NOMO-1 treated with DMSO at 0.1 percent for 48 hours (cell line): ENCODE measurements around the gene KRI1.

Source experiments
- DNase-seq: peaks from one replicate; lab custom pipeline; 2025; ENCODE audit not compliant: unreplicated experiment; lab: John Stamatoyannopoulos, UW

Gene KRI1

GRCh38 chr19:10565567-10566407 is at the start of gene KRI1:
KRI1 (minus strand) TSS chr19:10566010; CDS start chr19:10565999, 11 bp downstream.
- DNase-seq = peak; percentile 98

DNA sequence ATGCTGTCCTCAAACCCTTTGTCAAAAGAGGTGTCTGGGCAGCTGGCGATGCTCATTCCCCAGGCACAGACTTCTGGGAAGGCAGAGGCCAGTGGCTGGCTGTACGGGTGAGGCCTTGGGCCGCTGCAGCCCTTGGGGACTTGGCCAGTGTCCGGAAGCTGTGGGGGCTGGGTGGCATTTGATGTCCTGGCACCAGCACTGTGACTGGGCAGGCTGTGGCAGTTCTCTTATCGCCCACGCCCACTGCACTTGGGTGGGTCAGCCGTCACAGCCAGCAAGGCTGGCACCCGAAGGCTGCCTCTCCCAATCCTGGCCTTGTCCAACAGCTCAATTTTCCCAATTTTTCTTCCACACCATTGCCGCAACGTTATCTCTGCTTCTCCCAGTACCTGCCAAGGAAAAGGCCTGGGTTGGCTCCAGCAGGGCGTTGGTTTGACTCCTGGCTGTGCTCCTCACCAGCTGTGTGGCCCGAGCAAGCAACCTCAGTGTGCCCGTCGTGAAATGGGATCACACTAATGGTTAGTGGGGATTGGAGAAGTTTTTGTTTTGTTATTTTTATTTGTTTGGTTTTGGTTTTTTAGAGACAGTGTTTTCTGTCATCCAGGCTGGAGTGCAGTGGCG is 46.8 kb upstream of the KRI1 start:
- DNase-seq = no peak

GRCh38 chr19:10611907-10612306 is 46.1 kb upstream of the KRI1 start:
- no peak for DNase-seq

DNA sequence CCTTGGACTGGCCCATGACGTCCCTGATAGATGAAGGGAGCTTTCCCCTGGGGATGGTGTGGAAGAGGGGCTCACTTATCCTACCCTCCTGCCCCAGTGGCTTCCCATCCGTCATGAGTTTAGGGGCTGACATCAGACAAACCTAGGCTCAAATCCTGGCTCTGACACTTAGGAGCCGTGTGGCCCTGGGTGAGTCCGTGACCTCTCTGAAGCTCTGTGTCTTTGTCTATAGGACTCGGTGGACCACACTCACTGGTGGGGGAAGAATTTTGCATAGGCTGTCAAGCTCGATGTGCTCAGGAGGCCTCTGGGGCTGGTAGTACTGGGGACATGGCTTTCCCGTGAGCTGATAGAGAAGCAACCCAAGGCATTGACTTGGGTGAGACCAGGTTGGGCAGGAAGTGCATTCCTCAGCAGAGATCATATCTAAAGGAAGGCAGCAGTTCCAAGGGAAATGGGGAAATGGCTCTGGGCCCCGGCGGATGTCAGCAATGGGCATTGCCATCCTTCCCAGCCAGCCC is 38.7 kb upstream of the KRI1 start:
- DNase-seq = no peak

GRCh38 chr19:10603873-10604459 is 38.2 kb upstream of the KRI1 start:
- peak; percentile 87 for DNase-seq

DNA sequence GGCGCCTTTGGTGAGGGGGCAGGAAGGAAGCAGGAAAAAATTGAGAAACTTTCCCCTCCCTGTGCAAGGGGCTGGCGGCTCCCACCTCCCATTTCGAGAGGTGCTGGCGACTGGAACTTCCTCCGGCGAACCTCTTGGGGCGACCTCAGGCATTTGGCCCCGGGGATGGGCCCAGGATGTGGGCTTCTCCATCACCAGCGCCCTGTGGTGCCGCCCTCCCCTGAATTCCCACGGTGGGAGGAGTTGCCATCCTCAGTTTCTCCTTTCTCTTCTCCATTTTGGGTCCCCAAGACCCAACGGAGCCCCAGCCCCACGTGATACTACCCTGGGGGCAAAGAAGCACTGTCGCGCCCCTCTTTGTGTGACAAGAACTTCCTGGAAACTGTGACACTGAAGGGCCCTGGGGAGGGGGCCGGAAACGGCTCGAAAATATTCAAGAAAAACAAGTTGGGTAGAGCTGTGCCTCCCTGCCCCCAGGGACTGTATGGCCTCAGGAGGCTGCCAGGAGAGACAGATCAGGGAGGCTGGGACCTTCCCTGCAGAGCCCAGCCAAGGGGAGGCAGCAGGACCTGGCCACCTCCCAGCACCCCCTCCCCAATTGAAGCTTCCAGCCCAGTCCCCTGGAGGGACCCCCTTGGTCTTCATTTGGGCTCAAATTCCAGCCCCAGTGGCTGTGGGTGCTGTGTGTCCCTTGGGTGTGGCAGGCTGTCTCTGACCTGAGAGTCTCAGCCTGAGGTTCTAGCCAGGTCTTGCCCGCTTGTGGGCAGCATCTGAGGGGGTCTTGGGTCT is 37.5 kb upstream of the KRI1 start:
- no peak for DNase-seq

GRCh38 chr19:10602330-10603083 is 36.7 kb upstream of the KRI1 start:
- peak; percentile 23 for DNase-seq

GRCh38 chr19:10601999-10602329 is 36.2 kb upstream of the KRI1 start:
- DNase-seq = no peak

DNA sequence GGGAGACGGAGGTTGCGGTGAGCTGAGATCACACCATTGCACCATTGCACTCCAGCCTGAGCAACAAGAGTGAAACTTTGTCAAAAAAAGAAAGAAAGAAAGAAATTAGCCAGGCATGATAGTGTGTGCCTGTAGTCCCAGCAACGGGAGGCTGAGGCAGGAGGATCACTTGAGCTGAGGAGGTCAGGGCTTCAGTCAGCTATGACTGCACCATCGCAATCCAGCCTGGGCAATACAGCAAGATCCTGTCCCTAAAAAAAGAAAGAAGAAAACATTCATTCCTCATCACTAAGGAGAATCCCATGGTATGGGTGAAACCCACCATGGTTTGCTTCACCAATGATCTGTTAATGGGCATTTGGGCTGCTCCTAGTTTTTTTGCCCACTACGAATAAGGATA is 34.3 kb upstream of the KRI1 start:
- DNase-seq = no peak

DNA sequence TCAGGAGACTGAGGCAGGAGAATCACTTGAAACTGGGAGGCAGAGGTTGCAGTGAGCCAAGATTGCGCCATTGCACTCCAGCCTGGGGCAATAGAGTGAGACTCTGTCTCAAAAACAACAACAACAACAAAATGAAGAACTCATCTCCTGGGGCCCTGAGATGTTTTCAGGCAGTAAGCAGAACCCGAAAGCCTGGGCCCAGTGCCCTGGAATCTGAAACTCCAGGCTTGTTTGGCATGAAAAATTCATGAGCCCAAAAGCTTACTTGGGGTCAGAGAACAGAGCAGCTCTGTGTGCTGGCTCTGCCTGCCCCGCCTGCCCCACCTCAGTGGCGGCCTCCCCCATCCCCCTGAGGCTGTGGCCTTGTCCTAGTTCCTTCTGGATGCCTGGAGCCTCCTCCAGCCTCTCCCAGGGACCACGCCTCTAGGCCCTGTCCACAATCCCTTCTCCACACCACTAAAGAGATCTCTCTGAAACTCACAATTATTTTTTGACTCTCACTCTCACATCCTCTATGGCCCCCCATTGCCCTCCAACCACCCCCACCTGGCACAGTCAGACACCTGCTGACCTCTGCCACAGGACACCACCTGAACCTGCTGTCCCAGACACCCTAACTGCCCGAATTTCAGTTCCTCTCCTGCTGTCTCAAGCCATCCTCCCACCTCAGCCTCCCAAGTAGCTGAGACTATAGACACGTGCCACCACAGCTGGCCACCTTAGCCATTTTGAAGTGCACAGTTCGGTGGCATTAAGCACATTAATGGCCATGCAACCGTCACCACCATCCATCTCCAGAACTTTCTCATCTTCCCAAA is 28.2 kb upstream of the KRI1 start:
- DNase-seq = no peak

DNA sequence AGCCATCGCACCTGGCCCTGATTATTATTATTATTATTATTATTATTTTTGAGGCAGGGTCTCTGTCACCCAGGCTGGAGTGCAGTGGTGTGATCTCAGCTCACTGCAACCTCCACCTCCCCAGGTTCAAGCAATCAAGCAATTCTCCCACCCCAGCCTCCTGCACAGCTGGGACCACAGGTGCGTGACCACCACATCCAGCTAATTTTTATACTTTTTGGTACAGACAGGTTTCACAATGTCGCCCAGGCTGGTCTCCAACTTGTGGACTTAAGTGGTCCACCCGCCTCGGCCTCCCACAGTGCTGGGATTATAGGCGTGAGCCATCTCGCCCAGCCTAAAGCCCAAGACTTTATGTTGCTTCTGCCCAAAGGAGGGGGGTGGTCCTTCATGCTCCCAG is 27.3 kb upstream of the KRI1 start:
- no peak for DNase-seq

GRCh38 chr19:10587839-10588150 is 22.0 kb upstream of the KRI1 start:
- DNase-seq = no peak

DNA sequence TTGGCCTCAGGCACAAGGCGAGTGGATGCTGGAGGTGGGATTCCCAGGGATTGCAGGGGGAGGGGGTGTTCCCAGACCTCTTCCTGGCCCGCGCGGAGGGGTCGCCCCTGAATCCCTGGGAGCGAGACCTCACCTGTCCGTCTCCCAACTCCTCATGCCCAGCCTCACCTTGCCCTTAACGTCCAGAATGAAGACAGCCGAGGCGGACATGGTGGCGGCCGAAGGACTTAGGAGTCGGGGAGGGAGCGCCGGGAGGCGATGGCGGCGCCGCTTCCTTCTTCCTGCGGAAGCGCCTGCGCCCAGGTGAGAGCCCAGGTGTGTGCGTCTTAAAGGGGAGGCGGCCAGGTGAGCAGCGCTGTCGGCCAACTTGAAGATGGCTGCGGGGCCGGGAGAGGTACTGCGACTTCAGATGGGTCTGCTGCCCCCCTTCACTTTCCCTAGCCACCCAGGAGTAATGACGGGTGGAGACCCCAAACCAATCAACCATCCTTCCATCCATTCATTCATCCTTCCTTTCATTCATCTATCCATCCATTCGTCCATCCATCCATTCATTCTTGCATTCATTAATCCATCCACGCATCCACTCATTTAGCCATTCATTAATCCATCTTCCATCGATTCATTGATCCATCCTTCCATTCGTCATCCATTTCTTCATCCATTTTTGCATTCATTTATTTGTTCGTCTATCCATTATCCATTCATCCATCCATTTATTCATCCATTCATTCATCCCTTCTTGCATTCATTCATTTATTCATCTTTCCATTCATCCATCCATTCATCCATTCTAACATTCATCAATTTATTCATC is 21.4 kb upstream of the KRI1 start, which contains the start of gene AP1M2:
Gene AP1M2 (minus strand): TSS at position 291 of the 817 bp plus-strand sequence. CDS start 81 bp downstream, at position 210.
- no peak for DNase-seq

- no peak for DNase-seq
Measured at GRCh38 chr19:10586396-10586795, 20.6 kb upstream of the KRI1 start.

DNA sequence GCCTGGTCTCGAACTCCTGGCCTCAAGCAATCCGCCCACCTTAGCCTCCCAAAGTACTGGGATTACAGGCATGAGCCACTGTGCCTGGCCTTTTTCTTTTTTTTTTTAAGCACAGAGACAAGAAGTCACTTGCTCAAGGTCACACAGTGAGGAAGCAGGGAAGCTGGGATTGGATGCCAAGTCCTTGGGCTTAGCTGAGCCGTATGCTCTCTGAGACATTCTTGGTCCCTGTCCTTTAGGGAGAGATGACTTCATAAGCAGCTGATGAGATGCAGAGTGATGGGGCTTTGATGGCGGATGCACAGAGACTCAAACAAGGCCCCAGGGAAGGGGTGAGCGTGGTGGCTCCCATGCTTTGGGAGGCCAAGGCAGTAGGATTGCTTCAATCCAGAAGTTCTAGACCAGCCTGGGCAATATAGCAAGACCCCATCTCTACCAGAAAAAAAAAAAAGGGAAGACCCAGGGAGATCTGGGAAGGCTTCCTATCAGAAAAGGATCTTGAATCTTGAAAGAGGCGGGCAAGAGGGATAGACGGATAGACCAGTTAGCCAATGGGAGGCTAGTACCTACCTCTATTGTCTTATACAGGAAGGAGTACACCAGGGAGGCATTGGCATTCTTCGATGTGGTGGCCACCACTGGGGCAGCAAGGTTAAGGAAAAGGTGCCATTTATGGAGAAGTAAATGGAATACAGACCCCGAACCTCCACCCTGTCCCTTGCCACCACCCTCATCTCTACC is 17.4 kb upstream of the KRI1 start:
- DNase-seq = no peak

DNA sequence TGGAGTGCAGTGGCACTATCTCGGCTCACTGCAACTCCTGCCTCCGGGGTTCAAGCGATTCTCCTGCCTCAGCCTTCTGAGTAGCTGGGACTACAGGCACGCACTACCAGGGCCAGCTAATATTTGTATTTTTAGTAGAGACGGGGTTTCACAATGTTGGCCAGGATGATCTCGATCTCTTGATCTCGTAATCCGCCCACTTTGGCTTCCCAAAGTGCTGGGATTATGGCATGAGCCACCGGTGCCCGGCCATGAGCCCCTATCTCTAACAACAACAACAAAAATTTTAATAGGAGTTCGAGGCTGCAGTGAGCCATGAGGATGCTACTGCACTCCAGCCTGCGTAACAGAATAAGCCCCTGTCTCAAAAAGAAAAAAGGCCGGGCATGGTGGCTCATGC is 16.3 kb upstream of the KRI1 start:
- no peak for DNase-seq

DNA sequence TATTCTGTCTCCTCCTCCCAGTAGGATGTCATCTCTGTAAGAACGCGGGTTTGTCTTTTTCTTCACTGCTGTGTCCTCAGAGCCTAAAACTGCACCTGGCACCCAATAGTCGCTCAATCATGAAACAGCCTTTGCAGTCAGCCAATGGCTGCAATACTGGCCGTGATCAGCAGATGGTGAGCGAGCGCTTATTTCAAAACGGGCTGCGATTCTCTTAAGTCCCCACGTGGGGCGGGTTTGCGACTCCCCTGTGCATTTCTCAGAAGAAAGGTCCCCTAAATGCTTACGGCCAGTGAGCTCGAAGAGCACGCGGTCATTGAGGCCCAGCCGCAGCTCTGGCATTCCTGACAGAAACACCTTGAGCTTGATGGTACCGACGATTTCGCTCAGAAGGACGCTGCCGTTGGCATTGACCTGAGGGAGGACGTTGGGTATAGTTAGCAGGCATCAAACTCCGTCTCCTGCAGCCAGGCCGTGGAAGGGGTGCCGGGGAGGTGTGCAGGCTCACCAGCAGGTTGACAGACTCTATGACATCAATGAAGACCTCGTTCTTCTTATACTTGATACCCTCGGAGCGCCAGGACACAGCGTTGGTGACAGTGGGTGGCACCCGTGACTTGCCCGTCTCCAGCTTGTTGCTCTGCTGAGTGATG is 15.3 kb upstream of the KRI1 start:
- DNase-seq = peak; percentile 88

- DNase-seq = no peak
Measured at GRCh38 chr19:10577951-10578350, 12.1 kb upstream of the KRI1 start.
